A204.1 (cell line): ENCODE measurements around the gene IL1B.

ENCODE experiments used
- FAIRE-seq: peaks from 2 replicates; lab custom pipeline; 2012; peaks lifted over from hg19 to GRCh38; lab: Jason Lieb, UNC

IL1B gene

GRCh38 chr2:112803691-112804521 is 32.7 kb downstream of the IL1B start:
- no peak for FAIRE-seq

- no peak for FAIRE-seq
These were observed 35.5 kb downstream of the IL1B start for GRCh38 chr2:112800881-112801583.

GRCh38 chr2:112798979-112799975 is 37.3 kb downstream of the IL1B start:
- FAIRE-seq: no peak

GRCh38 chr2:112796486-112796885 is 40.1 kb downstream of the IL1B start:
- FAIRE-seq: no peak

GRCh38 chr2:112795774-112796173 is 40.8 kb downstream of the IL1B start:
- no peak for FAIRE-seq

GRCh38 chr2:112794841-112795240 is 41.7 kb downstream of the IL1B start:
- FAIRE-seq: no peak

GRCh38 chr2:112794131-112794733 is 42.3 kb downstream of the IL1B start:
- FAIRE-seq: no peak

- FAIRE-seq: no peak
These were observed 43.1 kb downstream of the IL1B start for GRCh38 chr2:112793449-112793978.

- FAIRE-seq: no peak
These were observed 44.2 kb downstream of the IL1B start for GRCh38 chr2:112792419-112792818.

- FAIRE-seq: no peak
These were observed 44.8 kb downstream of the IL1B start for GRCh38 chr2:112791693-112792230.

GRCh38 chr2:112791019-112791418 is 45.6 kb downstream of the IL1B start:
- no peak for FAIRE-seq

- no peak for FAIRE-seq
These were observed 46.3 kb downstream of the IL1B start for GRCh38 chr2:112790305-112790704.

- no peak for FAIRE-seq
These were observed 47.4 kb downstream of the IL1B start for GRCh38 chr2:112789186-112789585.

- FAIRE-seq: no peak
These were observed 47.9 kb downstream of the IL1B start for GRCh38 chr2:112788653-112789052.

GRCh38 chr2:112787729-112788393 is 48.7 kb downstream of the IL1B start:
- no peak for FAIRE-seq

GRCh38 chr2:112787294-112787693 is 49.3 kb downstream of the IL1B start:
- FAIRE-seq: no peak

GRCh38 chr2:112784199-112785189 is 52.1 kb downstream of the IL1B start, which contains the start of gene IL1A:
IL1A (minus strand) TSS chr2:112784493; CDS start chr2:112783770, 723 bp downstream.
- FAIRE-seq: no peak

- FAIRE-seq: no peak
These were observed 53.3 kb downstream of the IL1B start for GRCh38 chr2:112783187-112783714.

GRCh38 chr2:112782234-112782799 is 54.3 kb downstream of the IL1B start:
- no peak for FAIRE-seq
